ENCODE data around the gene ATG4B. TPM values are rescaled to one million over a fixed set of nuclear protein-coding genes. Genes with fewer than 3 reads are reported as not detected.

Gene ATG4B
- total and polyA plus RNA-seq, 2 donors (not counting 3 experiments of a cell fraction or from before 2014, with no cell fraction given), result 83.6 to 113 TPM

GRCh38 chr2:241686650-241687425, 49.3 kb downstream of the ATG4B start, which contains the start of gene DTYMK:
TSS of gene DTYMK (minus strand) at chr2:241686815. CDS start at chr2:241686783, 32 bp downstream.
- TSS peak; percentile 50 for BruUV-seq (replicated peaks)
- FAIRE-seq (peak; percentile 94), DNase-seq (ENCODE audit: low read depth, low spot score) (peak; percentile 96)
- H2AFZ ChIP-seq (ENCODE audit: low read depth, low read length), result peak within 1 kb of the TSS; percentile 93
- peaks cover 6 to 12% of the 10 kb centered on the region in 2 experiments for H3K36me3 ChIP-seq (ENCODE audit: control insufficient read depth in 2 of 2, extremely low read depth in 1 of 2, insufficient read depth in 2 of 2, low read length in 2 of 2)
- peak within 1 kb of the TSS; percentile 93 for H3K4me2 ChIP-seq (ENCODE audit: insufficient read depth, low read length)
- TF ChIP-seq POLR2AphosphoS5 (IDR thresholded peaks at IDR 0.05; ENCODE audit: insufficient read depth, low read depth, low read length) (peak; percentile 96), CTCF (IDR thresholded peaks at IDR 0.05; ENCODE audit: extremely low read depth in 1 of 2, insufficient read depth in 1 of 2, low read depth in 1 of 2, low read length in 2 of 2) (no peak), MAX (IDR thresholded peaks at IDR 0.05; ENCODE audit: insufficient read depth, insufficient read length) (peak; percentile 12), POLR2A (IDR thresholded peaks at IDR 0.05; ENCODE audit: low read depth, low read length) (peak; percentile 91)
- H3K9me1 ChIP-seq (replicated peaks; ENCODE audit: control insufficient read depth, extremely low read depth, insufficient read depth, low read length), result no peaks in the 10 kb centered on the region
- intact Hi-C loops (cut with micrococcal nuclease) (loop anchor here (1.0 to 5.0 kb wide), 6 partner anchors 14 to 331 kb away; partner anchors contain the start of genes ATG4B, D2HGDH, FARP2 and THAP4), dilution Hi-C loops (cut with MboI; ENCODE audit: extremely low pct_ligation_motif_present, low sequenced_read_pairs) (no loop called here)
- no peaks in the 10 kb centered on the region for H3K9me3 ChIP-seq (replicated peaks; ENCODE audit: control insufficient read depth, insufficient read depth, low read length)
- no peaks in the 10 kb centered on the region for H4K20me1 ChIP-seq (replicated peaks; ENCODE audit: control insufficient read depth, extremely low read depth, insufficient read depth, low read length)
- H3K9ac ChIP-seq (replicated peaks; ENCODE audit: extremely low read depth, insufficient read depth, low read length), result peak within 1 kb of the TSS; percentile 87
- ChIA-PET CTCF (interaction anchor here (0.6 to 1.4 kb wide), 8 partner anchors 14 to 207 kb away, joined by 3 to 5 read pairs (median 4); partner anchors contain the start of genes D2HGDH and ING5), POLR2A (interaction anchor here (1.6 kb wide), 1 partner anchor 15 kb away, joined by 6 read pairs; the partner anchor contains the start of gene ING5)
- peak within 1 kb of the TSS; percentile 90 to 93 (median 92) for H3K4me3 ChIP-seq (replicated peaks in 1 of 3; ENCODE audit: insufficient read depth in 1 of 3, low read depth in 1 of 3, low read length in 3 of 3)
- H3K4me1 ChIP-seq (ENCODE audit: control insufficient read depth, extremely low read depth, insufficient read depth, low read length), result peaks cover 13% of the 10 kb centered on the region
- H3K27ac ChIP-seq (ENCODE audit: insufficient read depth, low read depth, low read length), result peak within 1 kb of the TSS; percentile 75
- no peaks in the 10 kb centered on the region for H3K27me3 ChIP-seq (ENCODE audit: control insufficient read depth in 2 of 2, insufficient read depth in 2 of 2, low read length in 2 of 2)
- peaks cover 46% of the 10 kb centered on the region for H3K79me2 ChIP-seq (ENCODE audit: control insufficient read depth, insufficient read depth, low read length)
